HL-60 (cell line): ENCODE measurements around the gene NAA10.

Experiments
- CTCF ChIP-seq: IDR thresholded peaks from one replicate; pipeline ENCODE4 v1.5.1; 2011; ENCODE audit warnings: low read length, control low read depth, inconsistent platforms; ENCODE audit not compliant: insufficient read depth
- GABPA ChIP-seq: IDR thresholded peaks from 2 replicates; pipeline ENCODE4 v1.6.1; 2012; ENCODE audit warnings: low read depth
- REST ChIP-seq: IDR thresholded peaks from 2 replicates; pipeline ENCODE4 v1.6.1; 2012; ENCODE audit warnings: low read depth; ENCODE audit not compliant: insufficient replicate concordance

GRCh38 chrX:153945956-153946943 lies 11.4 kb upstream of the NAA10 start:
- TF ChIP-seq GABPA: no peak
- no peak for TF ChIP-seq CTCF
- TF ChIP-seq REST: no peak
